SK-N-MC (cell line): Measurements from ENCODE around the gene GSKIP.

ENCODE experiments used
- EZH2 ChIP-seq: fragments of 200-600 bp; sonication (generic); IDR thresholded peaks from one replicate; pipeline ENCODE4 v1.6.1; 2017; ENCODE audit warnings: antibody characterized with exemption
- FOXP2 ChIP-seq: optimal IDR thresholded peaks from 2 replicates; pipeline ENCODE3; 2011; ENCODE audit warnings: mild to moderate bottlenecking, moderate library complexity; ENCODE audit not compliant: insufficient read depth; ENCODE audit errors: extremely low read length, control extremely low read depth
- POLR2AphosphoS5 ChIP-seq: IDR thresholded peaks from 2 replicates; pipeline ENCODE4 v1.6.1; 2012; ENCODE audit warnings: mild to moderate bottlenecking, low read depth, low read length, borderline replicate concordance

GRCh38 chr14:96362071-96362964 is 1.0 kb upstream of the GSKIP start:
- TF ChIP-seq POLR2AphosphoS5, result no peak
- TF ChIP-seq EZH2, result no peak
- TF ChIP-seq FOXP2, result no peak
